Activated CD4-positive, alpha-beta T cell treated with anti-CD3 and anti-CD28 coated beads, Interleukin-2, amount 50 U/mL, for 48 hours (primary cell): ENCODE data around the gene PEPD.

ENCODE experiments used
- DNase-seq, 2 experiments: peaks; one replicate each; pipeline ENCODE4 v3.0.0-alpha.2; 2020

The PEPD gene

DNA sequence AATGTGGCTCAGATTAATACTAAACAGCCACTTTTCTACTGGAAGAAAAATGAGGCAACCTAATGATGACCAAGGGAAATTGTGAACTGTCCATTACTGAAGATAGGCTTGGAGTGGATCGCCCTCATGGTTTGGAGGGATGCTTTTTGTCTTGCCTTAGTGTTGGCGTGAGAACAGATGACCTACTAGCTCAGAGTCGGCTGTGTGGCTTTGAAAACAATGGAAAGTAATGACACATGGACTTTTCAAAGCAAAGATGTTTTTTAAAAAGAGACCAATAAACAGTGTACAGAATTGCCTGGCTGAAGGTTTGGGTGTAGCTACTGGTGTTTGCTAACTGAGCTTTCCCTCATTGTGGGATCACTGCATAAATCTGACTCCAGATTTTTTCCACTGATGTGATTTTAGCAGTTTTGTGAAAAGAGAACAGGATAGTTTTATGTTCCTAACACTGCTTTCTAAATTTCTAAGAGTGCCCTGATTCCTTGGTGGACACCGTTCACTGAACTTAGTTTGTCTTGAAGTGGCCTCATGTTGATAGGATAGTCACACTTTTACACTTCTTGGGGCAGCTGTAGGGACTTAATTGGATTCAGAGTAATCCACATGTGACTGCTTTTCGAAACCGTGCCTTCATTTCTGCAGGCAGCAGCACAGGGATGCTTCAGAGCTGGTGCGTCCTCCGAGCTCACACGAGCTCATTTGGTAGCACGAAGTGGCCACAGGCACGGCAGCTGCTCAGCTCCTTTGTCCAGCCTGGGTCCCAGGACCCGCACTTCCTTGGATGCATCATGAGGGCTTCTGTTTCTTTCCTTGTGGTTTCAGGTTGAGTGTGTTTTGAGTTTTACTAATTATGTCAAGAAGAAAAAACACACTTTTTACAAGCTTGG is 143.8 kb downstream of the PEPD start:
- DNase-seq, result no peak

GRCh38 chr19:33376941-33377557 is 144.5 kb downstream of the PEPD start:
- no peak for DNase-seq

DNA sequence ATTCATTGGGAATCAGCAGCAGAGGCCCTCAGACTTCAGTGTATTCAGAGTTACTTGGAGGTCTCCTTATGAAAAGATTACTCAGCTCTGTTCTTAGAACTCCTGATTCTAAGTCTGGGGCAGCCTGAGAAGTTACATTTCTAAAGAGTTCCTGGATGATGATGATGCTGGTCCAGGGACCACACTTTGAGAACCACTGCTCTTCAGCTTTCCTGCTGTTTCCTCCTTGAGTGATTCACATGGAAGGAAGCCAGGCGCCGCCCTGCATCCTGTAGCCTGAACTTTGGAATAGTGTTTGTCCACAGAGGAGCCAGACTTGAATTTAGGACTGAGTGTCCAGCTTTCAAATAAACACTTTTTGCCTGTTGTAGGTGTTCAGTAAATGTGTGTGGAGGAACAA is 145.2 kb downstream of the PEPD start:
- no peak for DNase-seq

DNA sequence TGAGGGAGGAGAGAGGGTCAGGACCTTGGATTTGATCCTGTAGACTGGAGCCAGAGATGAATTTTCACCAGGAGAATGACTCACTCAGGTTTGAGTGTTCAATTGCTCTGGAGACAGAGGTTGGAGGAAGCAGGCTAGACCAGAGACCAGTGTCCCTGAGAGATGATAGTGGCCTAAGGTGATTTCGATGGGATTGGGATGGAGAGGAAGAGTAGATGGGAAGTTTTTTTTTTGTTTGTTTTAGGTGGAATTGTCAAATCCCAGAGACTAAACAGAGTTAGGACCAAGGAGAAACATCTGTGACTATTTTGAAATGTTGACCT is 145.8 kb downstream of the PEPD start:
- DNase-seq, result no peak

DNA sequence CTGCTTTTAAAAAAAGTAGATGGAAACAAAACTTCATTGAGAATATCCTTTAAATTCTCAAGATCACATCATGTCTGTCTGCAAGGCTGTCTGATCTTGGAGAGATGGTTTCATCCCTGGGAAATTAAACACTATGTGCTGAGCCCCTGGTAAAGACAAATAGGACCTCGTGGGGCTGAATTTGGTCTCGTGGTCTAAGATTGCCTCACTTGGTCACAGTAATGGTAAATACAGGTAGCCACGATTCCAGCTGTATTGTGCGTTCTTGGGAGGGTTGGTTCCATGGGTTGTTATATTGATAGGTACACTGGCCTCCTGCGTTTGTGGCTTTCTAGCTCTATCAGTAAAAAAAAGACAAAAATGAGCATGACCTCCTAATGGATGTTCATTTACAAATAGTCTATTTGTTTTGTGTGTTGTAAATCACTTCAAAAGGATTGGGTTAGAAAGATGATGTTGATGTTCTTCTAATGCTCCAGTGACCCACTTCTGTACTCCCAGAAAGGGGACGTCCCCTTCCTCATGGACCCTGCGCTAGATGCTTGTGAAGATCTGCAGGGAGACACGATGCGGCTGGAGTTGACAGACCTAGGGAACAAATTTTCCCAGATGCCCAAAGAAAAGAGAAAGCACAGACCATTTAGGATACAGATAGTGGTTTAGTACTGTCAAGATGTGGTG is 146.3 kb downstream of the PEPD start:
- DNase-seq, result no peak

- DNase-seq, result peak; percentile 7 to 61
Measured at GRCh38 chr19:33374236-33374714, 147.3 kb downstream of the PEPD start.

DNA sequence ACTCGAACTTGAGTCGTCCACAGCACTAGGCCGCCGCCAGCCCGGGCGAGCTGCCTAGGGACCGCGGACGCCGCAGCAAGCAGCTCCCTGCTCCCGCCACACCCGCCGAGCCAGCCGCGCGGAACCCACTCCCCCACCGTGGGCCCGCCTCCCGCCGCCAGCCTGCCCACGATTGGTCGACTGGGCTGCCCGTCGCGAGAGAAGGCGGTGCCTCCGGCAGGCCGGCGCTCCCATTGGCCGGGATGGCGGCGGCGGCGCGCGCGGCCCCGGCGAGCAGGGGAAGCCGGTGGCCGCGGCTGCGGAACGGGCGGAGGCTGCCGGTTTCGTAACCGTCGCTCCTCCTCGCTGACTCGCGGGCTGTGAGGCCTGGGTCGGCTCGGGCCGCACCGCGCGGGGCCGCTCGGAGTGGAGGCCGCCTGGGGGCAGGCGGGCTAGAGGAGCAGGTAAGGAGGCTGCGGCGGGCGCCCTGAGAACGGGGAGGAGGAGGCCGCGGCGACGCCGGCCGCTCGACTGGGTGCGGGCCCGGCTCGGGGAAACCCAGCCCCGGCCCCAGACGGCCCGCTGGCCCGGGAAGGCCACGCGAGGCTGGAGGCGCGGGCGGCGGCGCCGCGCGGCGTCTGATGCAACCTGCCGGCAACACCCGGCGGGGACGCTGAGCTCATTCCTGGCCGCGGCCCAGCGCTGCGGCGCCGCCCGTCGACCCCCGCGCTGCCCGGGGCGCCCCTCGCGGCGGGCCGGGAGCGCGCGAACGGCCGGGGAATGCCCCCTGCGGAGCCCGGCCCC is 147.9 kb downstream of the PEPD start, which contains the start of gene CEBPG:
TSS of gene CEBPG (plus strand) at position 257 of the 783 bp plus-strand sequence. CDS start 5,531 bp downstream, outside the sequence.
- peak; percentile 93 for DNase-seq

DNA sequence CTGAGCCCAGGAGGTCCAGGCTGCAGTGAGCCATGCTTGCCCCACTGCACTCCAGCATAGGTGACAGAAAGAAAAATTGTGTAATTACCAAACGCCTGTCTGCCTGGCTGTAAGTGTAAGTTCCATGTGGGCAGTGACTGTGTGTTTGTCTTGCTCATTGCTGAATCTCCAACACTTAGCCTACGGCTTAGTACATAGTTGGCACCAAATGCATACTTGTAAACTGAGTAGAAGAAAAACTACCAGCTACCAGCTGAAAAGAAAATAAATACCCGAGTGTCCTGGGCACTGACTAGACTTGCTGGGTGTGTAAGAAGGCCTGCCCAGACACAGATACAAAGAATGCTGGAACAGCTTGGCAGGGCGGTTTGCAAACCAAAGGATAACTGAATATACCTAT is 150.8 kb downstream of the PEPD start:
- DNase-seq, result no peak

DNA sequence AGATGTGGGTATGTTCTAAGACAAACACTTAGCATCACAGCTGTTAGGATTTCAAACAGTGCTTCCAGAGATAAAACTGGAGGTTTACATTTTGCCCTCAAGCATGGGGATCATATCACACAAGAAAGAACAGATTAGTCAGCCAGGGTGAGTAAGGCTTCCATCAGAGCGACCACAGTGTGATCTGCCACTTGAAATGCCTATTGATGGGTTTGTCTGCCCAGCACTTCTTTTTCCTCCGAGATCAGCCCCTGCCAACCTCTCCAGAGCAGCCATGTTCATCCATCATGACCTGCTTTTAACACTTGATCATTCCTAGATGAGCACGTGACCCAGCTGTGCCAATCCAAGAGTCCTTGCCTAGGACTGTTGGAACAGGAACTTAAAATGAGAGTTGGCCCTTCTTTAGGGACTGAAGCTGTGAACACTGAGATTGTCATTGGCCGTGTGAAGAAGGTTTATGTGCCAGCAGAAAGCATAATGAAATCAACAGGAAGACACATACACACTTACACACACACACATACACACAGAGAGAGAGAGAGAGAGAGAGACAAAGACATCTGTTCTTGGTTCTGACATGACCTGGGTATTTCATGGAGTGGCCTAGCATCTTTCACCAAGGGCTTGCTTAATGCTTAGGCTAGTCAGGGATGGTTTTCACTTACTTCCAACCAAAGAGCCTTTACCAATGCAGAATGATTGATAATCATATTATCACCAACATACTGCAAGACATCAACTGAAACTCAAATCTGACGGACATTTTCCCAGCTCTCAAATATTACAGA is 153.3 kb downstream of the PEPD start:
- no peak for DNase-seq

DNA sequence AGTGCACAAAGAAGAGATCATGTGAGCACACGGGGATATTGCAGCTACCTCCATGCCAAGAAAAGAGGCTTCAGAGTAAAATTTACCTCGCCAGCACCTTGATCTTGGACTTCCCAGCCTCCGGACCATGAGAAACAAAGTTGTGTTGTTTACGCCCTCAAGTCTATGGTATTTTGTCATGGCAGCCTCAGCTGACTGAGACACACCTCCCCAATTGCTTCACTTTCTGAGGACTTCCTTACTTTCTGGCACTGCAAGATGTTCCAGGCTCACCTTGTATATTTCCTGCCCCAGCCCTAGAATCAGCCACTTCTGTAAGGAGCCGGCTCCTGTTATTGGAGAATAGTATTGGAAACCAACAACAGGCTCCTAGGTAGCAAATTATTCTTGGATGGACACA is 154.7 kb downstream of the PEPD start:
- DNase-seq, result no peak

DNA sequence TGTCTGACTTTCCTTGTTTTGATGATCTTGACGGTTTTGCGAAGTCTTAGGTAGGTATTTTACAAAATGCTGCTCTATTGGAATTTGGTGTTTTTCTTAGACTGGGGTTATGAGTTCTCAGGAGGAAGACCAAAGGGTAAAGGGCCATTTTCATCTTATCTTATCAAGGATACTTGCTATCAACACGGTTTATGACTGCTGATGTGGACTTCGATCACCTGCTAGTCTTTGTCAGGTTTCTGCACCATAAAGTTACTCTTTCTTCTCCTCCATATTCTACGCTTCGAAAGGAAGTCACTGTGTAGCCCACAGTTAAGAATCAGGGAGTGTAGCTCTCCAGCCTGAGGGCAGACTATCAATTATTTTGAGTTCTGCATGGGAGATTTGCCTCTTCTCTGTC is 155.5 kb downstream of the PEPD start:
- no peak for DNase-seq

DNA sequence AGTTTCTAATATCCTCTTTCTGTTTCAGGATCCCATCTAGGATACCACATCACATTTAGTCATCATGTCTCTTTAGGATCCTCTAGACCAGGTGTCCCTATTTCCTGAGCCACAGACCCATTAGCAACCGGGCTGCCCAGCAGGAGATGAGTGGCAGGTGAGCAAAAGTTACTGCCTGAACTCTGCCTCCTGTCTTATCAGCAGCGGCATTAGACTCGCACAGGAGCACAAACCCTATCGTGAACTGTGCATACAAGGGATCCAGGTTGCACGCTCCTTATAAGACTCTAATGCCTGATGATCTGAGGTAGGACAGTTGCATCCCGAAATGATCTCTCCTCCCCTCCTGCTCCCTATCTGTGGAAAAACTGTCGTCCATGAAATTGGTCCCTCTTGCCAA is 155.9 kb downstream of the PEPD start:
- no peak for DNase-seq

GRCh38 chr19:33363476-33363875 is 158.1 kb downstream of the PEPD start:
- no peak for DNase-seq

DNA sequence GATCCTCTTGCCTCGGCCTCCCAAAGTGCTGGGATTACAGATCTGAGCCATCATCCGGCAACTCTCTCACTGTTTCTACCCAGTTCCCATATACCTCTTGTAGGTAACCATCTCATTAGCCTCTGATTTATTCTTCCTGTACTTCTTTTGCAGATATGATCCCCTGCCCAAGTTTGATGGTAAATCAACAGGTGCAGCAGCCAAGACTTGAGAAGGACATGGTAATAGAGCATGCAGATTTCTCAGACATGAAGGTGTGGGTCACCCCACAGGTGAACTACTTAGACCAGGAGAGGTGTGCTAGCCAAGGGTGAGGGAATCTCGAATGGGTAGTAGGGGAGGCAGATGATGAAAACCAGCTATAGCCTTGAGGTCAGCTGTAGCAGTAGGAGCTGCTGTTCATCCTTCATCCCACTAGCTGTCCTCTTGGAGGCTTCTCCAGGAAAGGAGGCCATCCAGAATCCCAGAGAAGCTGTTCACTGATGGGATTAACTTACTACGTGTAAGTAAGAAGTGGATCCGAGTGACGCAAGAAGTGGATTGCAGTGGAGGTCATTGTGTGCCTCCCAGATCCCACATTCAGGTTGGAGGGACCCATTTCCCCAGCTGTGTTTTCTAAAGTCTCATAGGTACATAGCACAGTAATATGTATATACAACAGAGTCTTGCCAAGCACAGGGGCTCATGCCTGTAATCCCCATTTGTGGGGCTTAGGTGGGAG is 158.9 kb downstream of the PEPD start:
- no peak for DNase-seq

DNA sequence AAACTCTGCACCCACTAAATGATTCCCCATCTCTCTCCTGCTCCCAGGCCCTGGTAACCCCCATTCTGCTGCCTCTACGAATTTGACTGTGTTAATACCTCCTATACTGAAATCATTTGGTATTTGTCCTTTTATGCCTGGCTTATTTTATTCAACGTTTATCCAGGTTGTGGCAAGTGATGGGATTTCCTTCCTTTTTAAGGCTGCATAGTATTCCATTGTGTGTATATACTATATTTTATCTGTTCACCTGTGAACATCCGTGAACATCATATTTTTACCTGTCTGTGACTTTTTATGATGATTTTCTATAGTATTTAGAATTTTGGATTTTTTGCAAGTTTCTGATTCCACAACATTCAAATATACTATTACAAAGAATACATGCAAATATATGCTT is 162.0 kb downstream of the PEPD start:
- DNase-seq, result no peak

DNA sequence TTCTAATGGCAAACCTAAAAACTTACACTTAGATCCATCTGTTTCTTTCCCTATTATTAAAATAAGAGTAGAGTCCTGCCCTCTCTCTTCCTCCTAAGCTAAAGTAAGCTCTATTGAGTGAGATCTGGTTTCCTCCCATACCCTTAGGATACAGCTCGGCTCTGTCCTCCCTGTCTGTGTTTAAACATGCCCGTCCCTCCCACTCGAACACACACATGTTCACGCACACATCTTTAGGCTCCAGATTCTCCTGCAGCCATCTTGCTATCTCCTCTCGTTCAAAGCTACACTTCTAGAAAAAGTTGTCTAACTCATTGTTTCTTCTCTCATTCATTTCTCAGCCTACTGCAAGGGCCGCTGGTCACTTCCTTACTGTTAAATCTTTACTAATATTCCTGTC is 163.2 kb downstream of the PEPD start:
- DNase-seq, result no peak

GRCh38 chr19:33357556-33357955 is 164.0 kb downstream of the PEPD start:
- DNase-seq, result no peak

- DNase-seq, result no peak
Measured at GRCh38 chr19:33355535-33355934, 166.1 kb downstream of the PEPD start.

DNA sequence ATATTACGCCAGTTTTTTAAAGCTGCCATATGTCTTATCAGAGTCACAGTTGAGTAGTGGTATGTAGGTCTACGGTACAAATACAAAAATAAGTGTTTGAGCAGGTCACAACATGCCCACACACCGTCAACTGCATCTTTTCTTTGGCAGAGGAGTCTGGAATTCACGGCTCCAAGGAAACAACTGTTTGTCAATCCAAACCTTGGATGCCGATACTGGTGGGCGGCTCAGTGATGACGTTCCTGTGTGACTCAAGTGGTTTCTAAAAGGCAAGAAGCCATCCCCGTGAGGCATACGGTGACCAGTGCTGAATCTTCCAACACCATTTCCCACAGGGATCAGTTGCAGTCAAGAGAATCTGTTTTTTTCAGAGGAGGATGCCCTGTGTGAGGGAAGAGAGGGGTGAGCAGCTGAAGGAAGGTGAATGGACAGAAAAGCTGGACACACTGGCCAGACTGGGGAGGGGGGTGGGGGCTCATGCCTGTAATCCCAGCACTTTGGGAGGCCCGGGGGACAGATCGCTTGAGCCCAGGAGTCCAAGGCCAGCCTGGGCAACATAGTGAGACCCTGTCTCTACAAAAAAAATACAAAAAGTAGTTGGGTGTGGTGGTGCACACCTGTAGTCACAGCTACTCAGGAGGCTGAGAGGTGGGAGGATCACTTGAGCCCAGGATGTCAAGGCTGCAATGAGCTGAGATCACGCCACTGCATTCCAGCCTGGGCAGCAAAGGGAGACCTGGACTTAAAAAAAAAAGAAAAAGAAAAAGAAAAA is 170.9 kb downstream of the PEPD start:
- DNase-seq, result no peak
